Measurements from ENCODE around the gene DAPK2.

DAPK2 gene

GRCh38 chr15:64052925-64053491, 6.7 kb upstream of the DAPK2 start:
- DNase-seq (ENCODE audit: insufficient read length, low spot score), result no peak
- FAIRE-seq, result no peak
- no peak for TF ChIP-seq PAX5 (IDR thresholded peaks at IDR 0.05; ENCODE audit: insufficient read depth, low read length, severe bottlenecking)
- TF ChIP-seq SPI1 (IDR thresholded peaks at IDR 0.05; ENCODE audit: low read depth, low read length), result no peak

GRCh38 chr15:64051407-64052259, 5.3 kb upstream of the DAPK2 start:
- DNase-seq (ENCODE audit: insufficient read length, low spot score), result no peak
- TF ChIP-seq POU2F2 (IDR thresholded peaks at IDR 0.05; ENCODE audit: low read depth, low read length) (no peak), TAF1 (IDR thresholded peaks at IDR 0.05; ENCODE audit: low read depth, low read length) (no peak), POLR2A (IDR thresholded peaks at IDR 0.05; ENCODE audit: low read depth, low read length) (no peak), PAX5 (IDR thresholded peaks at IDR 0.05; ENCODE audit: insufficient read depth, low read length, severe bottlenecking) (no peak), SPI1 (IDR thresholded peaks at IDR 0.05; ENCODE audit: low read depth, low read length) (no peak), POLR2AphosphoS5 (IDR thresholded peaks at IDR 0.05; ENCODE audit: low read depth, low read length) (no peak)
- no peak for FAIRE-seq

GRCh38 chr15:64051093-64051402, 4.8 kb upstream of the DAPK2 start:
- FAIRE-seq (no peak), DNase-seq (ENCODE audit: insufficient read length, low spot score) (no peak)

GRCh38 chr15:64050281-64051092, 4.2 kb upstream of the DAPK2 start:
- DNase-seq (ENCODE audit: insufficient read length, low spot score) (no peak), FAIRE-seq (no peak)
- TF ChIP-seq POLR2AphosphoS5 (IDR thresholded peaks at IDR 0.05; ENCODE audit: low read depth, low read length), result no peak
- TF ChIP-seq POU2F2 (IDR thresholded peaks at IDR 0.05; ENCODE audit: low read depth, low read length), result no peak
- no peak for TF ChIP-seq PAX5 (IDR thresholded peaks at IDR 0.05; ENCODE audit: insufficient read depth, low read length, severe bottlenecking)
- TF ChIP-seq TAF1 (IDR thresholded peaks at IDR 0.05; ENCODE audit: low read depth, low read length), result no peak
- no peak for TF ChIP-seq POLR2A (IDR thresholded peaks at IDR 0.05; ENCODE audit: low read depth, low read length)

More at GRCh38 chr15:64051093-64051402, 4.8 kb upstream of the DAPK2 start:
- TF ChIP-seq POU2F2 (IDR thresholded peaks at IDR 0.05; ENCODE audit: low read depth, low read length), result no peak
- no peak for TF ChIP-seq PAX5 (IDR thresholded peaks at IDR 0.05; ENCODE audit: insufficient read depth, low read length, severe bottlenecking)
- TF ChIP-seq SPI1 (IDR thresholded peaks at IDR 0.05; ENCODE audit: low read depth, low read length), result no peak
- TF ChIP-seq POLR2AphosphoS5 (IDR thresholded peaks at IDR 0.05; ENCODE audit: low read depth, low read length), result no peak
- TF ChIP-seq POLR2A (IDR thresholded peaks at IDR 0.05; ENCODE audit: low read depth, low read length), result no peak
- TF ChIP-seq TAF1 (IDR thresholded peaks at IDR 0.05; ENCODE audit: low read depth, low read length), result no peak

- TF ChIP-seq POLR2AphosphoS5 (IDR thresholded peaks at IDR 0.05; ENCODE audit: low read depth, low read length), result no peak
- no peak for TF ChIP-seq SPI1 (IDR thresholded peaks at IDR 0.05; ENCODE audit: low read depth, low read length)
- TF ChIP-seq POU2F2 (IDR thresholded peaks at IDR 0.05; ENCODE audit: low read depth, low read length), result no peak
- no peak for TF ChIP-seq PAX5 (IDR thresholded peaks at IDR 0.05; ENCODE audit: insufficient read depth, low read length, severe bottlenecking)
- TF ChIP-seq TAF1 (IDR thresholded peaks at IDR 0.05; ENCODE audit: low read depth, low read length), result no peak
- no peak for TF ChIP-seq POLR2A (IDR thresholded peaks at IDR 0.05; ENCODE audit: low read depth, low read length)
- DNase-seq (ENCODE audit: insufficient read length, low spot score) (no peak), FAIRE-seq (no peak)
These were observed 2.6 kb upstream of the DAPK2 start for GRCh38 chr15:64048781-64049460.

- TF ChIP-seq POU2F2 (IDR thresholded peaks at IDR 0.05; ENCODE audit: low read depth, low read length) (no peak), SPI1 (IDR thresholded peaks at IDR 0.05; ENCODE audit: low read depth, low read length) (no peak), PAX5 (IDR thresholded peaks at IDR 0.05; ENCODE audit: insufficient read depth, low read length, severe bottlenecking) (no peak), TAF1 (IDR thresholded peaks at IDR 0.05; ENCODE audit: low read depth, low read length) (no peak), POLR2AphosphoS5 (IDR thresholded peaks at IDR 0.05; ENCODE audit: low read depth, low read length) (no peak), POLR2A (IDR thresholded peaks at IDR 0.05; ENCODE audit: low read depth, low read length) (no peak)
- DNase-seq (ENCODE audit: insufficient read length, low spot score), result peak; percentile 64
- FAIRE-seq, result no peak
These were observed 388 bp downstream of the DAPK2 start for GRCh38 chr15:64045774-64046420.

- TF ChIP-seq PAX5 (IDR thresholded peaks at IDR 0.05; ENCODE audit: insufficient read depth, low read length, severe bottlenecking), result no peak
- no peak for DNase-seq (ENCODE audit: insufficient read length, low spot score)
- peak; percentile 20 for FAIRE-seq
These were observed 1.2 kb downstream of the DAPK2 start for GRCh38 chr15:64045101-64045435.

- peak; percentile 70 for DNase-seq (ENCODE audit: insufficient read length, low spot score)
- TF ChIP-seq TAF1 (IDR thresholded peaks at IDR 0.05; ENCODE audit: low read depth, low read length) (0 out of 2 replicates have a peak, but pooled peaks have one; percentile 27), POU2F2 (IDR thresholded peaks at IDR 0.05; ENCODE audit: low read depth, low read length) (no peak; the same call in 1 of the 2 replicates), POLR2AphosphoS5 (IDR thresholded peaks at IDR 0.05; ENCODE audit: low read depth, low read length) (no peak), SPI1 (IDR thresholded peaks at IDR 0.05; ENCODE audit: low read depth, low read length) (peak; percentile 95), PAX5 (IDR thresholded peaks at IDR 0.05; ENCODE audit: insufficient read depth, low read length, severe bottlenecking) (peak; percentile 20)
- FAIRE-seq, result peak; percentile 92
These were observed 1.8 kb downstream of the DAPK2 start for GRCh38 chr15:64044300-64045100.
